Measurements from ENCODE around the gene MEI1.
"Not testable (repeated sequence)": the region's sequence is repeated elsewhere in the genome, so short reads cannot be mapped to it uniquely, and the experiment has no call there.

- TF ChIP-seq CTCF (conservative IDR thresholded peaks at IDR 0.05; ENCODE audit: low read length); EZH2phosphoT487 (IDR thresholded peaks at IDR 0.05; ENCODE audit: borderline replicate concordance): not testable (repeated sequence)
These were observed 136.2 kb downstream of the MEI1 start for GRCh38 chr22:41835462-41835861.

Measured in Loucy (cell line).